Measurements from ENCODE around the gene UMAD1.

GRCh38 chr7:7851991-7852390 is 211.4 kb downstream of the UMAD1 start:
- TF ChIP-seq CTCF (IDR thresholded peaks at IDR 0.05; ENCODE audit: low read length) = no peak
- TF ChIP-seq EZH2phosphoT487 (IDR thresholded peaks at IDR 0.05; ENCODE audit: low read length) = no peak
- TF ChIP-seq EZH2 (optimal IDR thresholded peaks at IDR 0.05; ENCODE audit: low read depth, low read length) = no peak

All from MM.1S (cell line).